OCI-LY3 (cell line): ENCODE data around the gene CERS6.

Experiments
- CTCF ChIP-seq: fragments of 200-600, 300-600 bp; sonication (generic); IDR thresholded peaks from 2 replicates; pipeline ENCODE4 v1.5.1; 2014; ENCODE audit warnings: antibody characterized with exemption, low read length, low read depth
- EZH2phosphoT487 ChIP-seq: fragments of 200-600 bp; shearing (Covaris generic); IDR thresholded peaks from 2 replicates; pipeline ENCODE4 v1.6.1; 2018; ENCODE audit warnings: antibody characterized with exemption, mixed run types, low read depth

DNA sequence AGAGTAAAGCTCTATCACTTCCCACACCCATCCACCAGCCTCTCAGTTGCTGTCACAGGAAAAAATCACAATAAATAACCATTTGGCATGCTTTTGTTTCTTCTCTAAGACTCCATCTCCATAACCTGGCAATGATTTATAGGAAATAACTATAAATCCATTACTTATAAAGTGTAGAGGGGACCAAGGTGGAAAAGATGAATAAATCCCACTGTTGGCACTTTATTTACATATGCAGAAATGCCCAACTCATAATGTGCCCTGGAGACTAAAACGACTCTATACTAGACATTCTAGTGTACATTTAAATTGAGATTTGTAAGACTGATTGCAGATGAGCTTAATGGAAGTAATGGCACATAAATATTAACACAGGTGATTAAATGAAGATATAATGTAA, 338.9 kb downstream of the CERS6 start:
- no peak for TF ChIP-seq CTCF
- no peak for TF ChIP-seq EZH2phosphoT487
